Panc1 (cell line): ENCODE data around the gene ETFA. TPM values are rescaled to one million over a fixed set of nuclear protein-coding genes. Genes with fewer than 3 reads are reported as not detected.

Source experiments
- ATAC-seq: fragments of 200-7000 bp; cut with Tn5 transposase; 2 replicates; pipeline ENCODE4 v1.9.1; 2020; ENCODE audit warnings: mild to moderate bottlenecking, moderate library complexity
- BruUV-seq: library from RNA; stranded (reverse); fragments of 400-500 nt; replicated peaks from 2 replicates; lab custom pipeline; 2021; lab: Mats Ljungman, UMichigan
- CTCF ChIA-PET: fragments of 300-600 bp; sonication (Branson Sonifier 250); formaldehyde crosslinking; loops from one replicate; lab custom pipeline; 2022; ENCODE audit warnings: antibody characterized with exemption; lab: Charles Lee
- POLR2A ChIA-PET: fragments of 300-600 bp; sonication (Branson Sonifier 250); formaldehyde crosslinking; loops from one replicate; lab custom pipeline; 2022; ENCODE audit warnings: antibody characterized with exemption; lab: Charles Lee
- DNase-seq: peaks from one replicate; pipeline ENCODE4 v3.0.0-alpha.2; 2010; ENCODE audit warnings: low read depth, low spot score
- H3K27ac ChIP-seq: 2 replicates; pipeline ENCODE4 v1.5.1; 2011; ENCODE audit warnings: mild to moderate bottlenecking, low read length, inconsistent platforms
- H3K27me3 ChIP-seq: fragments of 200-500 bp; sonication (Bioruptor generic); 2 replicates; pipeline ENCODE4 v1.6.0; 2014; ENCODE audit warnings: low read length, inconsistent platforms; ENCODE audit not compliant: control insufficient read depth, insufficient read depth
- H3K36me3 ChIP-seq: fragments of 200-500 bp; sonication (Bioruptor generic); 2 replicates; pipeline ENCODE4 v1.5.1; 2014; ENCODE audit warnings: inconsistent platforms, mild to moderate bottlenecking, low read length, moderate library complexity; ENCODE audit not compliant: control insufficient read depth, insufficient read depth
- H3K4me1 ChIP-seq: 2 replicates; pipeline ENCODE4 v1.5.1; 2011; ENCODE audit warnings: inconsistent platforms, mild to moderate bottlenecking, low read length, moderate library complexity; ENCODE audit not compliant: control insufficient read depth, insufficient read depth
- H3K4me3 ChIP-seq, 2 experiments: 2 replicates each; pipeline ENCODE4 v1.5.1; 2011 to 2012; ENCODE audit warnings: low read depth in 2 of 2, low read length in 2 of 2, mild to moderate bottlenecking in 2 of 2, inconsistent platforms in 1 of 2, moderate library complexity in 1 of 2
- H3K9me3 ChIP-seq: fragments of 200-500 bp; sonication (Bioruptor generic); 2 replicates; pipeline ENCODE4 v1.5.1; 2014; ENCODE audit warnings: low read depth, mild to moderate bottlenecking, inconsistent platforms, low read length, moderate library complexity; ENCODE audit not compliant: control insufficient read depth, insufficient read depth
- CTCF ChIP-seq: fragments of 450-650 bp; IDR thresholded peaks from 2 replicates; pipeline ENCODE4 v1.5.1; 2017; ENCODE audit warnings: mild to moderate bottlenecking
- POLR2AphosphoS5 ChIP-seq: IDR thresholded peaks from 2 replicates; pipeline ENCODE4 v1.6.1; 2012; ENCODE audit warnings: mild to moderate bottlenecking, low read depth, low read length, moderate library complexity
- SIN3A ChIP-seq: IDR thresholded peaks from 2 replicates; pipeline ENCODE4 v1.6.1; 2012; ENCODE audit warnings: low read depth, mild to moderate bottlenecking, low read length, moderate library complexity, borderline replicate concordance; ENCODE audit not compliant: insufficient read depth
- TCF7L2 ChIP-seq: IDR thresholded peaks from 2 replicates; pipeline ENCODE4 v1.6.1; 2011; ENCODE audit warnings: mild to moderate bottlenecking, low read depth, low read length, inconsistent platforms
- in situ Hi-C: cut with HindIII; loops from 2 replicates; pipeline ENCODE4 v1.10.0; 2016; ENCODE audit warnings: low sequenced_read_pairs, low pct_unique_long_range_greater_than_20kb
- intact Hi-C: fragments of 100-400 bp; cut with micrococcal nuclease; formaldehyde crosslinking; loops from one replicate; pipeline ENCODE4 v1.10.0; 2022; ENCODE audit not compliant: unreplicated experiment
- total RNA-seq: library from RNA; stranded (reverse); gene quantifications from one replicate; pipeline ENCODE4 v1.2.1, GENCODE V29; 2021; ENCODE audit not compliant: unreplicated experiment
- TF ChIP-seq, protein P1 (sequence below), 2 experiments: IDR thresholded peaks; 2 replicates each; pipeline ENCODE4 v1.6.1; 2011 to 2012; ENCODE audit warnings: low read depth in 2 of 2, control low read depth in 1 of 2, low read length in 1 of 2, mild to moderate bottlenecking in 1 of 2, moderate library complexity in 1 of 2; ENCODE audit not compliant: insufficient read depth in 1 of 2

The ETFA gene
- total RNA-seq, 1 experiment from 2014 or later: 159 TPM

- no peak overlapping the region for H3K27ac ChIP-seq
- in situ Hi-C loops: no loop called here
- intact Hi-C loops: loop anchor here (5.0 kb wide), 1 partner anchor 97 kb away; no protein-coding TSS in a partner anchor
- DNase-seq (no peak), ATAC-seq (no peak)
- H3K9me3 ChIP-seq: no peaks in the 10 kb centered on the region
- no peaks in the 10 kb centered on the region for H3K4me1 ChIP-seq
- no peaks in the 10 kb centered on the region; the same call in 1 of the 2 replicates for H3K27me3 ChIP-seq
- peaks cover 3% of the 10 kb centered on the region; the same call in 1 of the 2 replicates for H3K36me3 ChIP-seq
- H3K4me3 ChIP-seq: no peak overlapping the region
- CTCF ChIA-PET: interaction anchor here (0.6 to 1.2 kb wide), 3 partner anchors 15 to 145 kb away, joined by 3 to 19 read pairs (median 3); no protein-coding TSS in a partner anchor
- POLR2A ChIA-PET: no interaction called here
- BruUV-seq: no TSS peak
- TF ChIP-seq, protein P1, sequence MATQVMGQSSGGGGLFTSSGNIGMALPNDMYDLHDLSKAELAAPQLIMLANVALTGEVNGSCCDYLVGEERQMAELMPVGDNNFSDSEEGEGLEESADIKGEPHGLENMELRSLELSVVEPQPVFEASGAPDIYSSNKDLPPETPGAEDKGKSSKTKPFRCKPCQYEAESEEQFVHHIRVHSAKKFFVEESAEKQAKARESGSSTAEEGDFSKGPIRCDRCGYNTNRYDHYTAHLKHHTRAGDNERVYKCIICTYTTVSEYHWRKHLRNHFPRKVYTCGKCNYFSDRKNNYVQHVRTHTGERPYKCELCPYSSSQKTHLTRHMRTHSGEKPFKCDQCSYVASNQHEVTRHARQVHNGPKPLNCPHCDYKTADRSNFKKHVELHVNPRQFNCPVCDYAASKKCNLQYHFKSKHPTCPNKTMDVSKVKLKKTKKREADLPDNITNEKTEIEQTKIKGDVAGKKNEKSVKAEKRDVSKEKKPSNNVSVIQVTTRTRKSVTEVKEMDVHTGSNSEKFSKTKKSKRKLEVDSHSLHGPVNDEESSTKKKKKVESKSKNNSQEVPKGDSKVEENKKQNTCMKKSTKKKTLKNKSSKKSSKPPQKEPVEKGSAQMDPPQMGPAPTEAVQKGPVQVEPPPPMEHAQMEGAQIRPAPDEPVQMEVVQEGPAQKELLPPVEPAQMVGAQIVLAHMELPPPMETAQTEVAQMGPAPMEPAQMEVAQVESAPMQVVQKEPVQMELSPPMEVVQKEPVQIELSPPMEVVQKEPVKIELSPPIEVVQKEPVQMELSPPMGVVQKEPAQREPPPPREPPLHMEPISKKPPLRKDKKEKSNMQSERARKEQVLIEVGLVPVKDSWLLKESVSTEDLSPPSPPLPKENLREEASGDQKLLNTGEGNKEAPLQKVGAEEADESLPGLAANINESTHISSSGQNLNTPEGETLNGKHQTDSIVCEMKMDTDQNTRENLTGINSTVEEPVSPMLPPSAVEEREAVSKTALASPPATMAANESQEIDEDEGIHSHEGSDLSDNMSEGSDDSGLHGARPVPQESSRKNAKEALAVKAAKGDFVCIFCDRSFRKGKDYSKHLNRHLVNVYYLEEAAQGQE (IDR thresholded peaks at IDR 0.05; ENCODE audit: insufficient read depth in 1 of 2, low read depth in 2 of 2, low read length in 1 of 2): no peak
- no peak for TF ChIP-seq TCF7L2
- TF ChIP-seq SIN3A: no peak
- no peak for TF ChIP-seq POLR2AphosphoS5
- TF ChIP-seq CTCF: no peak
Observed at GRCh38 chr15:76334438-76335306, 23.4 kb upstream of the ETFA start.

- no peak for DNase-seq
- in situ Hi-C loops: no loop called here
Observed at GRCh38 chr15:76333720-76334437, 22.6 kb upstream of the ETFA start.

More at GRCh38 chr15:76333720-76334437, 22.6 kb upstream of the ETFA start:
- Histone ChIP-seq H3K27ac (no peak overlapping the region), H3K27me3 (no peaks in the 10 kb centered on the region), H3K9me3 (no peaks in the 10 kb centered on the region), H3K4me1 (no peaks in the 10 kb centered on the region), H3K4me3 (no peak overlapping the region), H3K36me3 (peaks cover 3% of the 10 kb centered on the region; the same call in 1 of the 2 replicates)
- peak; percentile 60 for ATAC-seq
- CTCF ChIA-PET: interaction anchor here (1.2 kb wide), 1 partner anchor 144 kb away, joined by 3 read pairs; no protein-coding TSS in a partner anchor
- intact Hi-C loops: loop anchor here (5.0 kb wide), 1 partner anchor 97 kb away; no protein-coding TSS in a partner anchor
- BruUV-seq: no TSS peak
- peak; percentile 71 for TF ChIP-seq CTCF
- TF ChIP-seq, protein P1 (IDR thresholded peaks at IDR 0.05; ENCODE audit: insufficient read depth in 1 of 2, low read depth in 2 of 2, low read length in 1 of 2): no peak
- POLR2A ChIA-PET: no interaction called here
